Umbilical cord (tissue), 2 donors: ENCODE measurements around the gene EMILIN1. TPM values are rescaled to one million over a fixed set of nuclear protein-coding genes. Genes with fewer than 3 reads are reported as not detected.

Source experiments
- DNase-seq: peaks from one replicate; pipeline ENCODE4 v3.0.0-alpha.2; 2015; ENCODE audit warnings: low spot score
- total RNA-seq: library from RNA; depleted of rRNA; stranded (reverse); fragments of >200 nt; gene quantifications from one replicate; pipeline ENCODE4 v1.2.3, GENCODE V29; 2014; ENCODE audit warnings: low replicate concordance; ENCODE audit not compliant: insufficient read depth

Gene EMILIN1
- total RNA-seq, 1 donor from 2014 or later: 287 TPM

DNA sequence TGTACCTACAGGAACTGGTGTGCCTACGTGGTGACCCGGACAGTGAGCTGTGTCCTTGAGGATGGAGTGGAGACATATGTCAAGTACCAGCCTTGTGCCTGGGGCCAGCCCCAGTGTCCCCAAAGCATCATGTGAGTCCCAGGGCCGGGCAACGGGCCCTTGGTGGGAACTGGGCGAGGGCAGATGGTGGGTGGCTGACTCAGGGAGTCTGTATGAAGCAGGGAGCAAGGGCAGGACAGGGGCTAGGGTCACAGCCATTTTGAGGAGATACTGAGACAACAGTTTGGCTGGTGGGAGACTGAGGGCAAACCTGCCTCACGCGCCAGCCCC lies 1.7 kb downstream of the EMILIN1 start:
- no peak for DNase-seq

DNA sequence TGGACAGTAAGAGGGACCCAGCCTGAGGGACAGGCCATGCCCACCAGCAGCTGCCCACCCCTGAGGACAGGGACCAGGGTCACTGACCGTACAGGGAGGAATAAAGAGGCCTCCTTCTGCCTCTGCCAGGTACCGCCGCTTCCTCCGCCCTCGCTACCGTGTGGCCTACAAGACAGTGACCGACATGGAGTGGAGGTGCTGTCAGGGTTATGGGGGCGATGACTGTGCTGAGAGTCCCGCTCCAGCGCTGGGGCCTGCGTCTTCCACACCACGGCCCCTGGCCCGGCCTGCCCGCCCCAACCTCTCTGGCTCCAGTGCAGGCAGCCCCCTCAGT lies 2.2 kb downstream of the EMILIN1 start:
- no peak for DNase-seq

DNA sequence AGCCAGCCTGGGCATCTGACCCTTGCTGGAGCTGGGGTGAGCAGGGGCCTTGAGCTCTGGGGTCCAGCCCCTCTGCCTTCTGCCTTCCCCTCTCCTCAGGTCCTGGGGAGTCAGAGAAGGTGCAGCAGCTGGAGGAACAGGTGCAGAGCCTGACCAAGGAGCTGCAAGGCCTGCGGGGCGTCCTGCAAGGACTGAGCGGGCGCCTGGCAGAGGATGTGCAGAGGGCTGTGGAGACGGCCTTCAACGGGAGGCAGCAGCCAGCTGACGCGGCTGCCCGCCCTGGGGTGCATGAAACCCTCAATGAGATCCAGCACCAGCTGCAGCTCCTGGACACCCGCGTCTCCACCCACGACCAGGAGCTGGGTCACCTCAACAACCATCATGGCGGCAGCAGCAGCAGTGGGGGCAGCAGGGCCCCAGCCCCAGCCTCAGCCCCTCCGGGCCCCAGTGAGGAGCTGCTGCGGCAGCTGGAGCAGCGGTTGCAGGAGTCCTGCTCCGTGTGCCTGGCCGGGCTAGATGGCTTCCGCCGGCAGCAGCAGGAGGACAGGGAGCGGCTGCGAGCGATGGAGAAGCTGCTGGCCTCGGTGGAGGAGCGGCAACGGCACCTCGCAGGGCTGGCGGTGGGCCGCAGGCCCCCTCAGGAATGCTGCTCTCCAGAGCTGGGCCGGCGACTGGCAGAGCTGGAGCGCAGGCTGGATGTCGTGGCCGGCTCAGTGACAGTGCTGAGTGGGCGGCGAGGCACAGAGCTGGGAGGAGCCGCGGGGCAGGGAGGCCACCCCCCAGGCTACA lies 3.8 kb downstream of the EMILIN1 start:
- no peak for DNase-seq

DNA sequence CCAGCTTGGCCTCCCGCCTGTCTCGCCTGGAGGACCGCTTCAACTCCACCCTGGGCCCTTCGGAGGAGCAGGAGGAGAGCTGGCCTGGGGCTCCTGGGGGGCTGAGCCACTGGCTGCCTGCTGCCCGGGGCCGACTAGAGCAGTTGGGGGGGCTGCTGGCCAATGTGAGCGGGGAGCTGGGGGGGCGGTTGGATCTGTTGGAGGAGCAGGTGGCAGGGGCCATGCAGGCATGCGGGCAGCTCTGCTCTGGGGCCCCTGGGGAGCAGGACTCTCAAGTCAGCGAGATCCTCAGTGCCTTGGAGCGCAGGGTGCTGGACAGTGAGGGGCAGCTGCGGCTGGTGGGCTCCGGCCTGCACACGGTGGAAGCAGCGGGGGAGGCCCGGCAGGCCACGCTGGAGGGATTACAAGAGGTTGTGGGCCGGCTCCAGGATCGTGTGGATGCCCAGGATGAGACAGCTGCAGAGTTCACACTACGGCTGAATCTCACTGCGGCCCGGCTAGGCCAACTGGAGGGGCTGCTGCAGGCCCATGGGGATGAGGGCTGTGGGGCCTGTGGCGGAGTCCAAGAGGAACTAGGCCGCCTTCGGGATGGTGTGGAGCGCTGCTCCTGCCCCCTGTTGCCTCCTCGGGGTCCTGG lies 4.5 kb downstream of the EMILIN1 start:
- no peak for DNase-seq

DNA sequence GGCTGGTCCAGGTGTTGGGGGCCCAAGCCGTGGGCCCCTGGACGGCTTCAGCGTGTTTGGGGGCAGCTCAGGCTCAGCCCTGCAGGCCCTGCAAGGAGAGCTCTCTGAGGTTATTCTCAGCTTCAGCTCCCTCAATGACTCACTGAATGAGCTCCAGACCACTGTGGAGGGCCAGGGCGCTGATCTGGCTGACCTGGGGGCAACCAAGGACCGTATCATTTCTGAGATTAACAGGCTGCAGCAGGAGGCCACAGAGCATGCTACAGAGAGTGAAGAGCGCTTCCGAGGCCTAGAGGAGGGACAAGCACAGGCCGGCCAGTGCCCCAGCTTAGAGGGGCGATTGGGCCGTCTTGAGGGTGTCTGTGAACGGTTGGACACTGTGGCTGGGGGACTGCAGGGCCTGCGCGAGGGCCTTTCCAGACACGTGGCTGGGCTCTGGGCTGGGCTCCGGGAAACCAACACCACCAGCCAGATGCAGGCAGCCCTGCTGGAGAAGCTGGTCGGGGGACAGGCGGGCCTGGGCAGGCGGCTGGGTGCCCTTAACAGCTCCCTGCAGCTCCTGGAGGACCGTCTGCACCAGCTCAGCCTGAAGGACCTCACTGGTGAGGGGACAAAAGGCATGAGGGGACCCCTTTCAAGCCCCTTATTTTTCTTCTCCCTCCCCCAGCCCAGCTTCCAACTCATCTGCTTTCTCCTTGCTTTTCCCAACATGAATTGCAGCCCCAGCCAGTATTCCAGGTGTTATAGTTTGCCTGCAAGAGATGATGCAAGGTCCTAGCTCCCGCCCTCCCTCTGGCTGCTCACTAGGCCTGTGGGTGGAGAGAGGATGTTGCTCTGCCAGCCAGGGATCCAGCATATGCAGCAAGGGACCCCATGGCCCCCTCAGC lies 5.2 kb downstream of the EMILIN1 start:
- DNase-seq: no peak

DNA sequence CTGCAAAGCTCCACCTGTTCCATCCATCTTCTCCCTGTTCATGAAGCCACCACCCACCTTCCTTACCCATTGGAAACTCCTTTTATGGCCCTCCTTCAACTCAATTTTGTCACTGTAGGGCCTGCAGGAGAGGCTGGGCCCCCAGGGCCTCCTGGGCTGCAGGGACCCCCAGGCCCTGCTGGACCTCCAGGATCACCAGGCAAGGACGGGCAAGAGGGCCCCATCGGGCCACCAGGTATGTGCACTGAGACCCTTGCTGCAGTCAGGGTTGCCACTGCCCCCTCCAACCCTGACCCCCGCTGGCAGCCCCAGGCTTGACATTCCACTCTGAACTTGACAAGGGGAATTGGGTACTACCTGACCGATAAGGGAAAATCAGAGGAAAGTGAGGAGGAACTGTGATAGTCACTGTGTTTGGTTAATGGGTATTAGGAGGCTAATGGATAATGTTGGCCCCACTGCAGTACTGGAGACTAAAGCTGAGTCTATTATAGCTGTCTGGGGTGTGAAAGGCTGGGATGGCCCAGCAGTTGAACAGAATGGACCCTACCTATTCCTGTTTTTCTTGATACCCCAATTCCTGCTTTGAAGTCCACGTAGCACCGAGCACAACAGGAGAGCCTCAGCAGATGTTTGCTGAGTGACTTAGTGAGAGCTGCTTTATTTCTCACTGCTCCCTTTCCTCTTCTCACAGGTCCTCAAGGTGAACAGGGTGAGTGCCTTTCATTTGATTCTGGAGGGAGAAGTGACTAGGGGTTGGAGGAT lies 6.1 kb downstream of the EMILIN1 start:
- no peak for DNase-seq

DNA sequence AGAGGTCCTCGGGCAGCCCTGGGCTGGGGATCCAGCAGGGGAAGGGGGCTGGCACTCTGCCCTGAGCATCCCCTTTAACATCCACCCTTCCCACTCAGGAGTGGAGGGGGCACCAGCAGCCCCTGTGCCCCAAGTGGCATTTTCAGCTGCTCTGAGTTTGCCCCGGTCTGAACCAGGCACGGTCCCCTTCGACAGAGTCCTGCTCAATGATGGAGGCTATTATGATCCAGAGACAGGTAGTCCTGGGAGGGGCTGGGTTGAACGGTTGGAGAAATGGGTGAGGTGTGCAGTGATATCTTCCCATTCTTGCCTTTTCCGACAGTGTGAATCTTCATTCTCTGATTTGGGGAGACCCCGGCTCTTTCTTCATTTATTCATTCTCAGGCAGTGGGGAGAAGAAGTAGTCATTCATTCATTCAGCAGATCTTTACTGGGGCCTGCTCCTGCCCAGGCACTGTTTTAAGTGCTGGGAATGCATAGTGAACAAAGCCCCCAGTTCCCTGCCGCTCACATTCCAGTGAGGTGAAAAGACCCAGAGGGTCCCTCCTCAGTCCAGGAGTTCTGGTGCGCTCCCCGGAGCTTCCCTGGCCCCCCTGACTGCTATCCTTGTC lies 6.8 kb downstream of the EMILIN1 start:
- no peak for DNase-seq

DNA sequence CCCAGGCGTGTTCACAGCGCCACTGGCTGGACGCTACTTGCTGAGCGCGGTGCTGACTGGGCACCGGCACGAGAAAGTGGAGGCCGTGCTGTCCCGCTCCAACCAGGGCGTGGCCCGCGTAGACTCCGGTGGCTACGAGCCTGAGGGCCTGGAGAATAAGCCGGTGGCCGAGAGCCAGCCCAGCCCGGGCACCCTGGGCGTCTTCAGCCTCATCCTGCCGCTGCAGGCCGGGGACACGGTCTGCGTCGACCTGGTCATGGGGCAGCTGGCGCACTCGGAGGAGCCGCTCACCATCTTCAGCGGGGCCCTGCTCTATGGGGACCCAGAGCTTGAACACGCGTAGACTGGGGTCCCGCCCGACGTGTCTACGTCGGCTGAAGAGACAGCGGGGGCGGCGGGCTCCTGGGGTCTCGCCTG lies 7.3 kb downstream of the EMILIN1 start:
- peak; percentile 66 for DNase-seq

DNA sequence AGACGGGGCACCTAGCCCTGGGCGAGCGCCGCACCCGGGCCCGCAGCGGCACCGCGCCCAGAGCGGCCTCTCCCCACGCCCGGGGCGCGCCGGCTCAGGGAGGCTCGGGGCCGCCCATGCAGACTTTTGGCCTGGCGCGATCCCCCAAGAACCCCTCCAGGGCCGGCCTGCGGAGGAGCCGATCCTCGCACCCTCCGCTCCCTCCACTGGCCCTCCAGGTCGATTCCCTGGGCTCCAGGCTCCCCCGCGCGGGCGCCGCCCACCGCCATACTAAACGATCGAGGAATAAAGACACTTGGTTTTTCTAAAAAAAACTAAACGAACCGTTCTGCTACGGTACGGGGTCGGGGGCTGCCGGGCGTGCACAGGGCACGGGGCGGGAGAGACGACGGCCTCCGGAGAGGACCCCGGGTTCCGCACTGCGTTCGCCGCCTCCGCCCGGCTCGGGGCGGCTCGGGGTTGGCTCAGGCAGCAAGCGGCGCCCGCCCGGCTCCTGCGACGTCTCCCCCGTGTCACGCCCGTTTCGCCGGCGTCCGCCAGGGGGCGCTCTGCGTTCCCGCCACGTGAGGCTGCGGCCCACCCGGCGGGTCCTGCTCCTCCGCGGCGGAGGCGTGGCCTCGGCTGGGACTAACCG lies 7.8 kb downstream of the EMILIN1 start:
- peak; percentile 95 for DNase-seq

DNA sequence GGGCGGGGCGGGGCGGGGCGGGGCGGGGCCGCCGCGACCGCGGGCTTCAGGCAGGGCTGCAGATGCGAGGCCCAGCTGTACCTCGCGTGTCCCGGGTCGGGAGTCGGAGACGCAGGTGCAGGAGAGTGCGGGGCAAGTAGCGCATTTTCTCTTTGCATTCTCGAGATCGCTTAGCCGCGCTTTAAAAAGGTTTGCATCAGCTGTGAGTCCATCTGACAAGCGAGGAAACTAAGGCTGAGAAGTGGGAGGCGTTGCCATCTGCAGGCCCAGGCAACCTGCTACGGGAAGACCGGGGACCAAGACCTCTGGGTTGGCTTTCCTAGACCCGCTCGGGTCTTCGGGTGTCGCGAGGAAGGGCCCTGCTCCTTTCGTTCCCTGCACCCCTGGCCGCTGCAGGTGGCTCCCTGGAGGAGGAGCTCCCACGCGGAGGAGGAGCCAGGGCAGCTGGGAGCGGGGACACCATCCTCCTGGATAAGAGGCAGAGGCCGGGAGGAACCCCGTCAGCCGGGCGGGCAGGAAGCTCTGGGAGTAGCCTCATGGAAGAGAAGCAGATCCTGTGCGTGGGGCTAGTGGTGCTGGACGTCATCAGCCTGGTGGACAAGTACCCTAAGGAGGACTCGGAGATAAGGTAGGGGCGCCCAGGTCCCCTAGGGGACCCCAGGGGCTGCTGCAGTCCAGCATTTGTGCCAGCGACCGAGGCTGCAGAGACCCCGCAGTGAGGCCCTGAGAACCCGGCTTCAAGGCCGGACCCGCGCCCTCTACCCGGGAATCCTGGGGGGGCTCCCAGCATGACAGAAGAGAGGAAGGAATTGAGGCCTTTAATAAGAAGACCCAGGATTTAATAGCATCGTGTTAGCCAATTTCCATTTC lies 8.5 kb downstream of the EMILIN1 start, which contains the start of gene KHK:
KHK (plus strand) TSS at position 49 of the 870 bp plus-strand sequence; CDS start at position 537, 488 bp downstream.
- no peak for DNase-seq

DNA sequence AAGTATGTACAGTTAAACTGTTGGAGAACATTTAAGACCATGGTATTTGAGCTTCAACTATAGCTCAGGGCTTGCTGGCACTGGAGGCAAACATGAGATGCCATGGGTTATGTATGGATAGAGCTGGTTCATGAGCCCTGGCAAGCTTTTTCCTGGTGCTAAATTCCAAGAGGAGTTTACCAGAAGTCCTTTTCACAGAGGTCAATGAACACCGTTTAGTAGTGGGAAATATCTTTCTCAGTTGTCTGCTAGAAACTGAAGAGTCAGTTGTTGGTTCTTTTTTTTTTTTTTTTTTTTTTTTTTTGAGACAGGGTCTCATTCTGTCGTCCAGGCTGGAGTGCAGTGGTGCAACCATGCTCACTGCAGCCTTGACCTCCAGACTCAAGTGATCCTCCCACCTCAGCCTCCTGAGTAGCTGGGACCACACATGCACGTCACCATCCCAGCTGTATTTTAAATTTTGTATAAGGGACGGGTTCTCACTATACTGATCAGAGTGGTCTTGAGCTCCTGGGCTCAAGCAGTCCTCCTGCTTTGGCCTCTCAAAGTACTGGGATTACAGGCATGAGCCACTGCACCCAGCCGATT lies 9.5 kb downstream of the EMILIN1 start:
- DNase-seq: no peak

DNA sequence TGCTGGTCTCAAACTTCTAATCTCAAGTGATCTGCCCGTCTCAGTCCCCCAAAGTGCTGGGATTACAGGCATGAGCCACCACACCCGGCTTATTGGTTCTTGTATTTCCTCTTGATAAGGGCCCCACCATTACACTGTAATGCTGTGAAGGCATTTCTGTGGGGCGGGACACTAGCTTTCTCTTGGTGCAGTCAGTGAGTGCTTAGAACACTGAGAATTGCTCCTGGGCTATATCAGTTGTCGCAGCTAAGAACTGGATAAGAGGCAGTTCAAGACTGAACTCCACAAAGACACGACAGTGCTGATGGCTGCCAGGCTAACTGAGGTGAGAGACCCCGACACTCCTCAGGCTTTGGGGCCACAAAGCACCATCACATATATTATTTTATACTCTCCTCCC lies 10.2 kb downstream of the EMILIN1 start:
- no peak for DNase-seq

DNA sequence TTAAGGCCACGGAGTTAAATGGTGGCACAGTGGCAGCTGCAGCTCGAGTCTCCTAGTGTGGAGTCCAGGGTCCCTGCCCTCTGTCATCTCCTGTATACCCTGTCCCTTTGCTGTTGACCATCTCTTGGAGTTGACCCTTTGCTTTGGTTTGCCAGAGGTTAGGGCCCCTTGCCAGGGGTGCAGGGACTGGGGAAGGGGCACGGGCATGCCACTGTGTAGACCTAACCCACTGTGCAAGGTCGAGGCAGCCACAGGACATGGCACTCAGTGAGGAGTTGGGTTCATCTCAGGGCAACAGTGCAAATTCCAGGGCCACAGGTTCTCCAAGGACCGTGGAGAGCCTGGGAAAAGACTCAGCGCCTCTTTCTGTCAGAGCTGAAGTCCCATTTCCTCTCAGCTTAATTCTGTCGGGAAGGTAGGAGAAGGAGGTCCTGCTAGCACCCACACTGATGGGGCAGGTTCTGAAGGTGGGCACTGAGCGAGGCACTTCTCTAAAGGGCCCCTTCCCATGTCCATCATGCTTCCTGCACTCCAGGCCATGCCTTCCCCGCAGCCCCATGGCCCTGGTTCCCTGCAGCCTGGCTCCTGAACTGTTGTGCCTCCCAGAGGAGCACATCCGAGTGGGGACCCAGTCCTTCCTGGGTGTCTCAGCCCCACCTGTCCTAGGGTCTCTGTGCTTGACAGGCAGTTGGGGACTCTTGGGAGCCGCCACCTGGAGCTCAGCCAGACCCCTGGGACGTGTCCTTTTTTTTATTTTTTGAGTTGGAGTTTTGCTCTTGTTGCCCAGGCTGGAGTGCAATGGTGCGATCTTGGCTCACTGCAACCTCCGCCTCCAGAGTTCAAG lies 10.9 kb downstream of the EMILIN1 start:
- no peak for DNase-seq

DNA sequence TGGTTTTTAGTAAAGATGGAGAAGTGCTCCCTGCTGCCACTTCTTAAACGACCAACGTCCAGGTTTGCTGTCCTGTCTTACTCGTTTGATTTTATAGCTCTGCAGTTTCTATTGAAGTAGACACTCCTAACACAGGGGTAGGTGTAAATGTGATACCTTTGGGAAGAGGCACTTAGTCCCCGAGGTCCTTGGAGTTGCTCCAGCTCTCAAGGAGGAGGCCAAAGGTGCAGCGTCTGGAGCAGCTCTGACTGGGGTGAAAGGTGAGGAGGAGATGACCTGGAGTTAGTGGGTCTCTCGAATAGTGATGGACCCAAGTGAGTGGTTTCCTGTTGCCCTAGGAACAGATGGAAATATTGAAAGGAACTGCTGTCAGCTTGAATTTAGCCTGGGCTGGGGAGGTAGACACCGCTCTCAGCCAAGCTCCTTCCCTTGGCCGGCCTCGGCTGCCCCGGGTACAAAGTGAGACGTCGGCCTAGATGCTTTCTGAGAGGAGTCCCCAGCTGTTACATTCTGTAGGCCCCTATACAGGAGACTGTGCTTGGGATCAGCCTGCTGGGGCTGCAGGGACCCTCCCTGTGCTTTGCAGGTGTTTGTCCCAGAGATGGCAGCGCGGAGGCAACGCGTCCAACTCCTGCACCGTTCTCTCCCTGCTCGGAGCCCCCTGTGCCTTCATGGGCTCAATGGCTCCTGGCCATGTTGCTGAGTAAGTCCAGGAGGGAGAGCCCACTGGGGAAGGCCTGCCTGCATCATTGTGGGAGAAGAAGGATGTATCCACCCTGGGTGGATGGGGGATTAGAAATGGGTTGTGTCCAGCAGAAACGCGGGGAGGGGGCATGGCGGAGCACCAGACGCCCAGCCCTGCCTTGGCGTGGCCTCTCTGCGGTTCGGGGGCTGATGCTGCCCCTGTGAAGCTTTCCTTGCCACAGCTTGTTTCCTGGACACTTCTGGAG lies 13.6 kb downstream of the EMILIN1 start:
- DNase-seq: no peak

DNA sequence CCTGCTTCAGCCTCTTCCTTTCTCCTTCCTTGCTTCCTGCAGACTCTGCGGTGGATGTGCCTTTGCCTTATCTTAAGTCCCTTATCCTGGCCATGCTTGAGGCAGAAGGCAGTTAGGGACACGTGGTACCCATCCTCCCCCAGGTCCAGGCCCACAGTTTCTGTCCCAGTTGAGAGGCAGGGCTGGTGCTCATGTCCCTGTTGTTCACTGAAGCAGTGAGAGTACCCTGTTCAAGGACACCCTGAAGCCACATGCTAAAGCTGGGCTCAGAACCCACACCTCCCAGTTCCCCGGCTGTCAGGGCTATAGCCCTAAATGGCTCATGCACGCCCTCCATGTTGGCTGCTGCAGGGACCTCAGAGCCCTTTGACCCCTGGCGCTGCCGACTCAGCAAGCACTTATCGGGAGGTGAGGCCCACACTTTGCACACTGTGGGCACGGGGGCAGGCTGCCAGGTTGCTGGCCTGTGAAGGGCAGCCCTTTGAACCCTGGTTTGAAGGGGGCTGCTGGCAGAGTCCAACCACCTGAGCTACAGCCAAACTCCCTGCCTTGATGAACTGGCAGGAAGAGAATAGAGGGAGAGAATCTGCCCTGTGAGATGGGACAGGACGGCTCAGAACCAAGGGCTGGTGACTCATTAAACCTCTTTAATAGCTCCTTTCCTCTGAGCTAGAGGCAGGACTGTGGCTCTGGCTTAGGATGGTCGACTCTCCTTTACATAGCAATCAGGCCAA lies 14.4 kb downstream of the EMILIN1 start:
- no peak for DNase-seq
